Amniotic stem cell (primary cell): ENCODE results near the gene THAP3.
"Not testable (repeated sequence)": the region's sequence is repeated elsewhere in the genome, so short reads cannot be mapped to it uniquely, and the experiment has no call there.

Experiments used
- DNase-seq: peaks from one replicate; lab custom pipeline; 2025; lab: John Stamatoyannopoulos, UW

THAP3 gene

DNA sequence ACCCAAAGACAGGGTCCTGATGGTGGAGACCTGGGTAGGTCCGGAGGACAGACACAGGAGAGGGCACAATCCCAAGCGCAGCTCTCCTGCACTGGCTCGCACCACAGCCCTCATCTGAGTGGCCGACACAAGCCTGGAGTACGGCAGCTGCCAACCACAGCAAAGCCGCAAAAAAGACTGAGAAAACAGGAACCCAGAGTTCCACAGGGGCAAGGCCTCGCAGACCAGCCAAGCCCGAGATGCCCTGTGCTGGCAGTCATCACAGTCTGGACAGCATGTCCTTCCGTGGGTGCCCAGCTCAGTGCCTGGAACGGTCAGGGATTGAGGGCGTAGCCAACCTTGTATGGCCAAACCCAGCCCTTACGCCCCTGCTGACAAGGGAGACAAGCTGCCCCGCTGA, 33.4 kb upstream of the THAP3 start:
- no peak for DNase-seq

DNA sequence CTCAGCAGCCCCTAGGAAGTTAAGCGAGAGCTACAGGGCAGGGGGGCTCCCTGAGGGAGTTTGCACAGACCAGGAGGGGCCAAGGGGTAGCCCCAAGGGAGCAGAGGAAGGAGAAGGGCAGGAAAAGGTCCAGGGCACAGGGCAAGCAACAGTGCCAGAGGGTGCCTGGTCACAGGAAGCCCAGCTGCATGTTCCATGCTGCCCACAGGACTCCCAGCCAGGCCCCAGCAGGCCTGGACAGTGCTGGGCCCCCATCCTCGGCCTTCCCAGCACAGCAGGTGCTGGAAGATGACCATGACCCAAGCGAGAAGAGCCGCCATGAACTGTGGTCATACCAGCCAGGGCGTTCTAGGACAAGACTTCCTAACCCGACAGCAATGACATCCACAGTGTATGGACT, 33.0 kb upstream of the THAP3 start:
- no peak for DNase-seq

DNA sequence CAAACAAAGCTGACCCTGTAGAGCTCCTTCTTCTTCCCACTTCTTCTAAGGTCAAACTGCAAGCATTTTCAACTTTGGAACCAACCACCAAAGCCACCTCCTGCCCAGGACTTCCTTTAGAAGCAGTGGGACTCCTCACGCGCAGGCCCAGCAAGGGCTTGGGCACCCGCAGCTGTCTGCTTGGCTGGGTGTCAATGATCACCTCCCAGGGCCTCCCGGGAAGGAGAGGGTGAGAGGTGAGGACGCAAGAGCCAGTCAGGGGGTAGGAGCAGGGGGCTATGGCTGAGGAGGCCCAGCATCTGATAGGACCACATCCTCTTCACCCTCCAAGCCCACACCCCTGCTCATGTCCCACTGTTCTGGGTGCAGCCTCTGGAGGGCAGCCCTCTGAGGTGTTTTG, 32.2 kb upstream of the THAP3 start:
- no peak for DNase-seq

DNA sequence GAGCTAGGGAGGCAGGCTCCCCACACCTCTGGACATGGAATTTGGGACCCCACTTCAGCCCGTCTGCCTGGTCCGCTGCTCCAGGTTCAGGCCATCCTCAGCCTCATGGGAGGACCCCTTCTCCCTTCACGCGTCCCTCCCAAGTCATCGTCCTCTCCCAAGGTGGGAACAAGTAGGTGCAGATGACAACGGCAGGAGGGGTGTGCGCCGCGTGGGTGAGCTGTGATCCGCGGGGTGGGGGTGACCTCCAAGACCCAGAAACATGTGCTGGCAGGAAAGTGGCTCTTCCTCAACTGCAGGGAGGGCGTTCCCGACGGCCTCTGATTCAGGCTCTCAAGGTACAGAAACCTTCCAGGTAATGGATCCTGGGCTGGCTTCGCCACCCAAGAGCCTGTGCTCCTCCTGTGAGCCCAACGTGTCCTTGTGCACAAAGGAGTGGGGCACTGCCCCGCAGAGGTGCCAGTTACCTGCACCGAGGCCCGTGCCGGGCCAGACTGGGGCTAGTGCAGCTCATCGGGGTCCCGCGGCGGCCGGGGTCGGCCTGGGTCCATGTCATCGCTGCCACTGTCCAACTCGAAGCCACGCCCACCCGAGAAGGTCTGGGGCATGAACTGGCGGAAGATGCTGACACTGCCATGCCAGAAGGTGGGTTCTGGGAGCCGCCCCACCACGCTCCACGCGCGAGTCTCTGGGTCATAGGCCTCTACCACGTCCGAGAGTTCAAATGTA, 31.6 kb upstream of the THAP3 start:
- no peak for DNase-seq

DNA sequence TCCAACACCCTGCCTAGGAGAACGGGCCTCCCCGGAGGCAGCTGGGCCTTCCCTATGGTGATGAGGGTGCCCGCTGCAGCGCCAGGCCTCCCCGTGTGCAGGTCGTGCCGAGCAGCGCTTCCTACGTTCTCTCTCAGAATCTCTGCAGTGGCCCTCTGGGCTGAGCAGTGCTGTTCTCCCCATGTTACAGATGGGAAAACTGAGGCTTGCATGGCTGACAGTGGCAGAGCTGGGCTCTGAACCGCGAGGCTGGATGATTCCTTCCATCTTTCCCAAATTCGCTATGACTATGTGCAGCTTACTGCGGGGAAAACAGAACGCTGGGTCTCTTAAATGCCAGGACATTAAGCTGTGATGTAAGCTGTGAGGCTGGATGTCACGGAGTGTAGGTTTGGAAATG, 30.9 kb upstream of the THAP3 start:
- DNase-seq, result no peak

DNA sequence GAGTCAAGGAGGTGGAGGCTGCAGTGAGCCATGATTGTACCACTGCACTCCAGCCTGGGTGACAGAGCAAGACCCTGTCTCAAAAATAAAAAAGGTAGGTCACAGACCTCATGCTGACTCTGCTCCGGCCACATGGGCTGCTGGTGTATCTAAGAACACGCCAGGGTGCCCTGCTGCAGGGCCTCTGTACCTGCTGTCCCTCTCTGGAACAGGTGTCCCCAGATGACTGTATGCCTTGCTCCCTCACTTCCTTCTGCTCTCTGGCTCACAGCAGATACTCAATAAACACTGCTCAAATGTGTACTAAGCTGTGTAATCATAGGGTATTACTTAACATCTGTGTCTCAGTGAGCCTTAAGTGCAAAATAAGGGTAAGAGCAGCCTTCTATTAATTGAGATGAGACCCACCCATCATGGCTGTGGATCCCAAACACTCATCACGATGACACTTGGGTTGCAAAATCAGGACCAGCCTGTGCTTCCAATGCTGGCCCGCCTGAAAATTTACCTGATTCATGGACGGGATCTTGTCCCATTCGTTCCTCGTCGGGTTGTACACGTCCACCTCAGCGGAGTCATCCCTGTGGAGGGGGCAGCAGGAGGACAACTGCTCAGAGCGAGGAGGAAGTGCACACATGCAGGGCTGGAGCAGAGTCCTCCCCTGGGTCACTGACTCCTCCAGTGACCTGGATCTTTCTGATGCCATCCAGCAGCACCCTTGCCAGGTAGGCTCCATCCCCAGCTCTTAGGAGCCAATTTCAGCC, 29.5 kb upstream of the THAP3 start:
- no peak for DNase-seq

DNA sequence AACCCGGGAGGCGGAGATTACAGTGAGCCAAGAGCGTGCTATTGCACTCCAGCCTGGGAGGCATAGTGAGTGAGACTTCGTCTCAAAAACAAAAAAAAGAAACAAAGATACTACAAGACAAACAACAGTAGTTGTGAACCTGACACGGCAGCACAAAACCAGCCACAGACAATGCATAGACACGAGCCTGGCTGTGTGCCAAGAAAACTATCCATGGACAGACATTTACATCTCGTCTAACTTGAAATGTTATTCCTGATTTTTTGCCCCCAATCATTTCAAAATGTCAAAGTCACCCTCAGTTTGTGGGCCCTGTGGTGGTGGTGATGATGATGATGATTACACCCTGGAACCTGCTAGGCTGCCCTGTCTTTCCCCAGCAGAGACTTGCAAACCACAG, 28.3 kb upstream of the THAP3 start:
- DNase-seq, result no peak

DNA sequence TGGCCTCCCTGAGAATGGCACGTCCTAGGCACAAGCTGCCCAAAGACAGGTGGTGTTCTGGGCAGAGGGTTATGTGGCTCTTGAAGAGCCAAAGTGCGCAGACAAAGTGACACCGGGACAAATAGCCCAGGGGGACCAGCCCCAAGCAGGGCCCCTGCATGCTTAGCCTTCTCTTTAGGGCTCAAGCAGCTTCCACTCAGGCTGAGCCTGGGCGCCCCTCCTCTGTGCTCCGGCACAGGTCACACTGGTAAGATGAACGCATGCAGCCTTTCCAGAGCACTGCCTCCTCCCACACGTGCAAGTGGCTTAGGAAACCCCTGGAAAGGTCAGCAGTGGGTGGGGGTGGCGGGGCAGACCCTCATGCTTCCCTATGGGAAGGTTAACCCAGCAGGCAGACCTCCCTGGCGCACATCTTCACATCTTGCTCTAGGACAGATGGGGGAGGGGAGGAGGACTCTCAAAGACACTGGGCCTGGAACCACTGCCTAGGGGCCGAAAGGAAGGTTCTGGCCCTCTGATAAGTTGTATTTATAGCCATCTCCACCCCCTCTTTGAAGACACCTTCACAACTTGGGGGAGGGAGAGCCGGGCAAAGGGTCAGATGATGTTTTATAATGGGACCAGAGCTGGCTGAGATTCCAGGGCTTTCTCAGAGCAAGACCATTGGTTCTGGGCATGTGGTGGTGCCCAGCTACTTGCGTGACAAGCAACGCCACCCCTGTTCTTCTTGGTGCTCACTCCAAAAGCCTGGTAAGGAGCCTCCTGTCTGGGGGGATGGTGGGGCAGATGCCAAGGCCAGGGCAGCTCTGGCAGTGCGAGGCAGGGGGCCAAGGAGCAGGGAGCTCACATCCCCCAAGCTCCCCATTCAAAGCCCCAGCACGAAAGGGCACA, 27.5 kb upstream of the THAP3 start:
- no peak for DNase-seq

DNA sequence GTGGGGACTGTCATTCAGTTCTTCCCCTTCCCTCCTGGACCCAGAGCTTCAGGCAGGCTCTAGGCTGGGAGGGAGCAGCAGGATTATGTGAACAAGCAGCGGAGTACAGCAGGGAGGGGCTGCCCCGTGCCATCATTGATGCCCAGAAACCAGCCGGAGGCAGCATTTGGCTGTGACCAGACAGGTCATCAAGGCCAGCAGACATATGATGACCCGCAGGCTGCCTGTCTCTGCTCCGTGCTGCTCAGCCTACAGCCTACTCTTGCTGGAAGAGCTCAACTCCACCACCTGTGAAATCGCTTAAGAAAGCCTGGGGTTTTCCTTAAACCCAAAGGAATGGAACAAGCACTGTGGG, 26.9 kb upstream of the THAP3 start:
- no peak for DNase-seq

DNA sequence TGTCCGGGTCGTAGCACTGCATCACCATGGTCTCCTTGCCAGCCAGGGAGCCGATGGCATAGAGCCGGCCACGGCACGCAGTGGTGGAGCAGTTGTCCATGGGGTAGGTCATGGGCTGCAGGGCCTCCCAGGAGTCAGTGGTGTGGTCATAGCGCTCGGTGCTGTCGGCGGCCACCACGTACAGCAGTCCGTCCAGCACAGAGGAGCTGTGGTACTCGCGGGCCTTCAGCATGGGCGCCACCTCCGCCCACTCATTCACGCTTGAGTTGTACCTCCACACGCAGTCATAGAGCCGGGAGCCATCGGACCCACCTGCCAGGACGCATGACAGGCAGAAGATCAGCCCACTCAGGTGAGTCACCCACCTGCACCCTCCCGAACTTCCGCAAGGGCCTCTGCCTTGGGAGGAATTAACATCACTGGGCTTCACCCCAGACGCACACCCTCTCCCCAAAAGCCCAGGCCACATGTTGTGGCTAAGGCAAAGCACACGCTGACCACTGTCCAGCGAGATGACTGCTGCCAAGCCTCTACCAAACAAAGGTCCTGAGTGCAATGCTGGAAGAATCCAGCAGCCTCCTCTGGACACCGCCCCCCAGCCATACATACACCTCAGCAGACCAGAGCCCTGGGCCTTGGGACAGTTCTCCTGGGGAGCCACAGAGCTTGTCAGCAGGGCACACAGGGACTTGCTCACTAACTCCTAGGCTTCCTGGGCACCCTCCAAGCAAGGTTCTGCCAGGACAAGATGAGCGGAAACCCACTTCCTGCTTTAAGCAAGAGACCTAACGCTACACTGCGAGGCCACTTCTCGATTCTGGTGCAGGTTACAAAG, 25.3 kb upstream of the THAP3 start:
- no peak for DNase-seq

DNA sequence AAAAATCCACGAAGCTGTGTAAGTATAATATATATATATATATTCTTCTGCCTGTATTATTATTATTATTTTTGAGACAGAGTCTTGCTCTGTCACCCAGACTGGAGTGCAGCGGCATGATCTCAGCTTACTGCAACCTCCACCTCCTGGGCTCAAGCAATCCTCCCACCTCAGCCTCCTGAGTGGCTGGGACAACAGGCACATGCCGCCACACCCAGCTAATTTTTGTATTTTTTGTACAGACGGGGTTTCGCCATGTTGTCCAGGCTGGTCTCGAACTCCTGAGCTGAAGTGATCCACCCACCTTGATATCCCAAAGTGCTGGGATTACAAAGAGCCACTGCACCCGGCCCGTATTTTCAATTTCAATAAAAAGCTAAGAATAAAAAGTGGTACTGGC, 24.7 kb upstream of the THAP3 start:
- DNase-seq, result not testable (repeated sequence)

DNA sequence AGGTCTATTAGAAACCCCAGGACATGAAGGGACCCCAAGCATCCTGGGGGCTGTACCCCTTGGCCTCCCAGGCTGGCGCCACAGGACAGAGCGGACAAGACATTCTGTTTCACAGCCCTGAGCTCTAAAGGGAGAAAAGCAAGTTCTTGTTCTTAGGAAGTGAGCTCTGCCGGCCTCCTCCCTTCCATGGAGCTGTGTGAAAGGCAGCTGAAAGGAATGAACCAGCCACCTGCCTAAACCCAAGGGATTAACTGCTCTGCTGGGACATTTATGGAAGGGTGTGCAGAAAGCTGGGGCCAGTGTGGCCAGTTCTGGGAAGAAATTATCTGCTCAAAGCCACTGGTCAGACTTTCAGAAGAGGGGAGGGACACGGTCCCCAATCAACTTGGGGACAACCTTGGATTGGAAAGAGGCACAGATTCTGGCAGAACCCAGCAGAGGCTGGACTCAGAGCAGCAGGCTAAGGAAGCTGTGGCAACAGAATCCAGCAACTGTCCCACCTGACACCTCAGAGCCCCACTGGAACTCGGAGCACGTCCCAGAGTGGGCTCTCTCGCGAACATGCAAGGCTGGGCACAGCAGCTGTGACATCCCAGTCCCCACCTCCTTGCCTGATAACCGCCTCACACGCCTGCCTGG, 24.1 kb upstream of the THAP3 start:
- no peak for DNase-seq

DNA sequence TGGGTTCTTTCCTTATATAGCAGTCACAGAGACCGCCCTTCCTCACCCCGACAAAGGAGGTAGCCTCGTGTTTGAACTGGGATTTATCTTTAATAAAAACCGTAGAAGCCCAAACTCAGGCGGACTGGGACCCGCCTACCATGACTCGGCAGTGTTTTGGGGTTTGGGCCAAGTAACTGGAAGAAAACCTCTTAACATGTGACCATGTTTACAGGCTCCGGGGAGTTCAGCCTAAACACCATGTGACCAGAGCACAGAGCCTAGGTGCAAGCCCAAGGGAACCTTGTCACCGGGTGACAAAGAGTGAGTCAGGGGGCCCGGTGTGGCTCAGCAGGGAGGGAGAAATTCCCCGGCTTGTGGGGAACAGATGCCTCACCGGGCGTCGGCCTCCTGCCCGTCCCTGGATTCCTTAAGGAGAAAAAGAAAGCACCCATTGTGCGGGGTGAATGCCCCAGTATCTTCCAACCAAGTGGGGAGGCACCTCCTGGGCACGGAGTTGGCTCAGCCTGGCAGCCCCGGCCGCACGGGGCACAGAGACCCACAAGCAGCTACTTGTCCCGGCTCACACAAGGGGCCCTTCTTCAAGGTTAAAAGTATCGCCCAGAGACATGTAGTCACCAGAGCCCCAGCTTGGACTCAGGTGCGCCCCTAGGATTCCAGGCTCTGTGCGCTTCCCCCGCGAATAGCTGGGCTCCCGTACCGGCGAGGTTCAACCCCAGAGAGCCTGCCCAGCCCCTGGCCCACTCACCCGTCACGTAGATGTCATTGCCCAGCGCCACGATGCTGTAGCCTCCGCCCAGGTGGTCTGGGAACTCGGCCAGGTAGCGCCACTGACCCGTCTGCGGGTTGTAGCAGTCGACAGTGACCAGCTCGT, 23.4 kb upstream of the THAP3 start:
- DNase-seq, result peak; percentile 88

DNA sequence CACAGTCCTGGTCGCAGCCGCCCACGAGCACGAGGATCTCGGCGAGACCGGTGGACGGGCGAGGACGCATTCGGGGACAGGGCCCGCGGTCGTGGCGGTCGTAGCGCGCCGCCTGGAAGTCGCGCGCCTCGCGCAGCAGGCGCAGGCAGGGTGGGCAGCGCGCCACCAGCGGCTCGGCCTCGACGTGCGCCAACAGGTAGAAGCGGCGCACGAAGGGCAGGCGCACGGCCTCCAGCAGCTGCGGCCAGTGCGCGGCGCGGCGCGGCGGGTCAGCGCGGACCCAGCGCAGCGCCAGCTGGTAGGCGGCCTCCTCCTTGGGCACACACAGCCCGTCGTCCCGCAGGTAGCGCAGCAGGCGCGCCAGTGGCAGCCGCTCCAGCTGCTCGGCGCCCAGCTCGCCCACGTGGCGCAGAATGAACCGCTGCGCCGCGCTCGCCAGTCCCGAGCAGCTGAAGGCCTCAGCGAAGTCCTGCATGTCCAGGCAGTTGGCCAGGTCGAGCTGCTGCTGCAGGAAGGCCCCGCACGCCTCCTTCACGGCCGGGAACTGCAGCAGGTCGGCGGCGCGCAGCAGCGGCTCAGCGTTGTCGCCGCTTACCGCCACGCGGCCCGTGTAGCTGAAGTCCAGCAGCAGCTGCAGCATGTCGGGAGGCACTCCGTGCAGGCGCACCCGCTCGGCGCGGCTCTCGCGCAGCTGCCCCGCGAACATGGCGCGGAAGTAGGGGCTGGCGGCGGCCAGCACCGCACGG, 22.6 kb upstream of the THAP3 start:
- DNase-seq, result no peak

DNA sequence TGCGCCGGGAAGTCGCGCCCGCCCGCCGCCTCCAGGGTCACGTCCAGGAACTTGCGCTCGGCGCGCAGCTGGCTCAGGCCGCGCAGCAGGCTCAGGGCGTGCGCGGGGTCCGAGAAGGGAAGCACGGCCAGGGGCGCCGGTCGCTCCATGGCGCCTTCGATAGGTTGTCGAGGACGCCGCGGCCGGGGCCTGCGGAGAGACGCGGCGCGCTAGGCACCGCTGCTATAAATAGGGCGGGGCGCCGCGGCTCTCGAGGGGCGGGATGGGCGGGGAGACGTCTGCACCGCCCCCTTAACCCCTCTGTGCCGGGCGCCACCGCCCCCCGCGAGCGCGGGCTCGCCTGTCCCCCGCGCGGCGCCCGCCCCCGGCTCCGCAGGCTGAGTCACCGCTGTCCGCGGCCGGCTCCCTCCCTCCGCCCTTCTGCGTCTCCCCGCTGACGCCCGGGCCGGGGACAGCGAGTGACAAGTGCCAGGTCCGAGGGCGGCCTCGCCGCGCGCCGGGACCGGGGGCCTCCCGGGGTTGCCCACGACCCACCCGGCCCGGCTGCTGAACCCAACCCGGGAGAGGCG, 21.9 kb upstream of the THAP3 start, which contains the start of gene KLHL21:
TSS of gene KLHL21 (minus strand) at position 201 of the 569 bp plus-strand sequence. CDS start at position 149, 52 bp downstream.
- peak; percentile 73 for DNase-seq

DNA sequence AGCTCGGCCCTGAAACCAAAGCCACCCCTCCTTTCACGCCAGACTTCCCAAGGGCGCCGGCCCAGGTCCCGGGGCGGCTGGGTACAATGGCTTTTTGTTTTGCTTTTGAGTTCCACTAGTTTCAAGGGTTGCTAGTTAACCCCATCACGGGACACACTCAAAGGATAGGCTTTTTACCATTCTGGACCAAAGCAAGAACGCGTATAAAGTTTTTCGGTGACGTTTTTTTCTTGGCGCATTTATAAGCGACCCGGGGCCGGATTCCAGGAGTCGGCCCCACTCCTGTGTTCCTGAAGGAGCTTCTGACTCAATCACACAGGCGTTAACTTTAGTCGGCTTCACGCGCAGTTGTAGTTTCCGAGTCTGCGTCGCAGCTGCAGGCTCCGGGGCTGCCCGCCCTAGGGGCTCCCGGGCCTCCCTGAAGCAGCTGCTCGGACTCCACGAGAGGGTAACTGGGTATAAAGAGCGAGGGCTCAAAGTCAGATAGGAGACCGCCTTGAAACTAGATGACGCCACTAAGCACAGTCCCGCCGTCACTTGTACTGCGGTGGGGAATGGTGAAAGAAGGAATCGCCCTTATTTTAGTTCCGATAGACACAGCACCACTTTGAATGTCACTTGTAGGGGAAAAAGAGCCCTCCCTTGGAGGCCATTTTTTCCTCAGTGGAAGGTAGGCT, 21.3 kb upstream of the THAP3 start:
- peak; percentile 61 for DNase-seq

DNA sequence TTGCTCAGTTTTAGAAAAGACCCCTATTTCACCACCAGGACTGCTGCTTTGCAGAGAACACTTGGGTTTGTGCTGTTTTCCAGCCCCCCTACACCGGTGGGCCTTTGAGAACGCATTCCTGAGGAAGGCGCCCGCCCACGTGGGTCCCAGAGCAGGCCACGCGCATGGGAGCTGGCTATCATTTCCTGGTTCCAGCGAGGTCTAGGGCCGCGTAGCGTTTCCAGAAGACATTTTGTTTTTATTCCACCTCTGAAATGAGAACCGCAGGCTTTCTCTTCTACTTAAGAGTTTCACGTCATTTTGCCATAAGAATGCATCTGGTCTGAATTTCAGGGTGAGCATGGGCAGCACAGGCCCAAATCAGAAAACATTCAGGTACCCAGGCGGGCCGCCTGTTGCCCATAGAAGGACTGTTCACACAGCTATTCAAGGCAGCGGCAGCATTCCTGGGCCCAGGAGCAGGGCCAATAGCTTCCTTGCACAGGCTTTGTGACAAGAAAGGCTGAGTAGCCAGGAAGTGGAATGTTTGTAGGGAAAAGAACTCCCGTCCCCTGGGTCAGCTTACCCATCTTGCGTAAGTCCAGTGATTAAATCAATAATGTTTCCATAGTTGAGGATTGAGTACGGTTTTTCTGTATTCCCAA, 20.6 kb upstream of the THAP3 start:
- DNase-seq, result no peak
